Neural progenitor cell (in vitro differentiated cells): ENCODE measurements around the gene CCDC142. TPM values are rescaled to one million over a fixed set of nuclear protein-coding genes. Genes with fewer than 3 reads are reported as not detected.

Experiments
- DNase-seq: peaks from one replicate; pipeline ENCODE4 v3.0.0-alpha.2; 2016; ENCODE audit warnings: low spot score
- H2AFZ ChIP-seq: fragments of 200-600 bp; sonication (generic); replicated peaks from 2 replicates; pipeline ENCODE4 v1.6.1; 2016; ENCODE audit warnings: antibody characterized with exemption
- H3F3A ChIP-seq: fragments of 200-600 bp; sonication (generic); 2 replicates; pipeline ENCODE4 v1.6.1; 2016; ENCODE audit warnings: antibody characterized with exemption, low read depth
- H3K27ac ChIP-seq: fragments of 200-600 bp; sonication (generic); 2 replicates; pipeline ENCODE4 v1.5.1; 2016; ENCODE audit warnings: mild to moderate bottlenecking
- H3K27me3 ChIP-seq: fragments of 200-600 bp; sonication (generic); 2 replicates; pipeline ENCODE4 v1.6.1; 2016; ENCODE audit warnings: mild to moderate bottlenecking, moderate library complexity
- H3K36me3 ChIP-seq: fragments of 200-600 bp; sonication (generic); 2 replicates; pipeline ENCODE4 v1.5.1; 2016
- H3K4me1 ChIP-seq: fragments of 200-600 bp; sonication (generic); 2 replicates; pipeline ENCODE4 v1.6.1; 2016; ENCODE audit warnings: mixed run types
- H3K4me2 ChIP-seq: fragments of 200-600 bp; sonication (generic); 2 replicates; pipeline ENCODE4 v1.6.1; 2016
- H3K4me3 ChIP-seq: fragments of 200-600 bp; sonication (generic); 2 replicates; pipeline ENCODE4 v1.5.1; 2016
- H3K79me2 ChIP-seq: fragments of 200-600 bp; sonication (generic); 2 replicates; pipeline ENCODE4 v1.6.1; 2016; ENCODE audit warnings: low read depth
- H3K9ac ChIP-seq: fragments of 200-600 bp; sonication (generic); 2 replicates; pipeline ENCODE4 v1.6.1; 2016
- H3K9me3 ChIP-seq: fragments of 200-600 bp; sonication (generic); 2 replicates; pipeline ENCODE4 v1.5.1; 2016; ENCODE audit warnings: low read depth
- H4K20me1 ChIP-seq: fragments of 200-600 bp; sonication (generic); 2 replicates; pipeline ENCODE4 v1.6.1; 2016; ENCODE audit warnings: low read depth
- H3K27ac Mint-ChIP-seq: 3 replicates; pipeline ENCODE4 v1.8.0; 2021; ENCODE audit warnings: mixed read lengths
- H3K27me3 Mint-ChIP-seq: 2 replicates; pipeline ENCODE4 v1.8.0; 2022; ENCODE audit warnings: low read depth, mild to moderate bottlenecking, inconsistent platforms, moderate library complexity, mixed read lengths; ENCODE audit not compliant: insufficient read depth
- H3K36me3 Mint-ChIP-seq: 3 replicates; pipeline ENCODE4 v1.8.0; 2021; ENCODE audit warnings: mixed read lengths
- H3K4me1 Mint-ChIP-seq: 3 replicates; pipeline ENCODE4 v1.8.0; 2021; ENCODE audit warnings: mixed read lengths
- H3K4me3 Mint-ChIP-seq: 3 replicates; pipeline ENCODE4 v1.8.0; 2021; ENCODE audit warnings: mild to moderate bottlenecking, moderate library complexity, mixed read lengths
- H3K9me3 Mint-ChIP-seq: 3 replicates; pipeline ENCODE4 v1.8.0; 2020; ENCODE audit warnings: mixed read lengths
- CTCF ChIP-seq: fragments of 200-600 bp; sonication (generic); IDR thresholded peaks from 2 replicates; pipeline ENCODE4 v1.5.1; 2017; ENCODE audit warnings: antibody characterized with exemption, mild to moderate bottlenecking
- EZH2 ChIP-seq: fragments of 200-600 bp; sonication (generic); IDR thresholded peaks from 2 replicates; pipeline ENCODE4 v1.6.1; 2017; ENCODE audit warnings: antibody characterized with exemption, mild to moderate bottlenecking, moderate library complexity
- EZH2phosphoT487 ChIP-seq: fragments of 200-600 bp; sonication (generic); IDR thresholded peaks from 2 replicates; pipeline ENCODE4 v1.6.1; 2017; ENCODE audit warnings: antibody characterized with exemption
- total RNA-seq: library from RNA; depleted of rRNA; stranded (reverse); fragments of >200 nt; gene quantifications from 2 replicates; pipeline ENCODE4 v1.2.3, GENCODE V29; 2015; ENCODE audit warnings: low replicate concordance

CCDC142 gene
- total RNA-seq, 1 donor from 2014 or later: 12.0 TPM

DNA sequence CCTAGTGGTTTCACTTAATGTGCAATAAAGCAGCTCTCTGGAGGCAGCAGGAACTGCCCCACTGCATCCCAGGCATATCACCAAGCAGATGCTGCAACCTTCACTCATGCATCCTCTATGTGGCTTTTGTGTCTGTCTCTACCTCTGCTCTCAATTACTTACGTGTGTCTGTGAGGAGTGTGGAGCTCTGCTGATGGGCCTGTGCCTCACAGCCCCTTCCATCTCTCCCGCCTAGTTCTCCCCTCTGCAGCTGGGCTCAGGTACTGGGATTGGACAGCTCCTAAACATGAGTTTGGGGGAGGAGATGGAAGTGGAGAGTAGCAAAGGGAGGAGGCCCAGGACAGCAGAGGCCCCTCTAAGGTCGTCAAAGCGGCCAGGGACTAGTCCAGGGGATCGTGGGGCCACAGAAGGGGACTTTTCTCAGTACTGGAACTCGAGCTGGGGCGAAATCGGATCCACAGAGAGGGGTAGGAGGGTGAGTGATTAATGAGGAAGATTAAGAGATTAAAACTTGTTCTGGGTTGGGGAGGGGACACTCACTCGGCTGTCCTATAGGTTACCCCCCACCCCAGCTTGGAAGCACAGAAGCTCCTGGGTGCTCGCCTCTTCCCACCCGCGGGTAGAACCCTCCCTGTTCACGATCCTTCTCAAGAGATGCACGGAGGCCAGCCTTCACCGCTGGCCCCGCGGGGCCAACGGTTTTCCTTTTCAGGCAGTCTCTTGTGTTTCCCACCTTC lies 18.7 kb upstream of the CCDC142 start:
- Mint-ChIP-seq H3K36me3 (peaks cover 18% of the 10 kb centered on the region), H3K4me1 (peaks cover 46% of the 10 kb centered on the region), H3K27ac (no peak overlapping the region), H3K9me3 (peaks cover 2% of the 10 kb centered on the region), H3K4me3 (peak overlapping the region; percentile 80), H3K27me3 (peaks cover 82% of the 10 kb centered on the region)
- Histone ChIP-seq H3K36me3 (no peaks in the 10 kb centered on the region), H2AFZ (no peak overlapping the region), H4K20me1 (peaks cover 35% of the 10 kb centered on the region), H3K79me2 (peaks cover 9% of the 10 kb centered on the region), H3K9ac (no peak overlapping the region), H3K4me1 (peaks cover 37% of the 10 kb centered on the region), H3K4me3 (no peak overlapping the region), H3K4me2 (peak overlapping the region; percentile 85), H3K9me3 (no peaks in the 10 kb centered on the region), H3F3A (peaks cover 50% of the 10 kb centered on the region), H3K27ac (no peak overlapping the region), H3K27me3 (peaks cover 96% of the 10 kb centered on the region)
- DNase-seq: peak; percentile 41
- no peak for TF ChIP-seq CTCF
- no peak for TF ChIP-seq EZH2
- TF ChIP-seq EZH2phosphoT487: no peak

GRCh38 chr2:74500578-74500946 lies 17.8 kb upstream of the CCDC142 start:
- H3K4me3 ChIP-seq: no peak overlapping the region
- H3K9me3 ChIP-seq: no peaks in the 10 kb centered on the region
- H3K4me2 ChIP-seq: no peak overlapping the region
- peaks cover 44% of the 10 kb centered on the region for H3K4me1 Mint-ChIP-seq
- no peak overlapping the region for H3K27ac Mint-ChIP-seq
- H2AFZ ChIP-seq: no peak overlapping the region
- H4K20me1 ChIP-seq: peaks cover 35% of the 10 kb centered on the region
- peaks cover under 1% of the 10 kb centered on the region for H3K79me2 ChIP-seq
- DNase-seq: no peak
- no peak overlapping the region for H3K9ac ChIP-seq
- no peak for TF ChIP-seq CTCF
- no peak for TF ChIP-seq EZH2phosphoT487
- TF ChIP-seq EZH2: no peak
- peaks cover 100% of the 10 kb centered on the region for H3K27me3 ChIP-seq
- H3K4me3 Mint-ChIP-seq: no peak overlapping the region
- H3K9me3 Mint-ChIP-seq: peaks cover 2% of the 10 kb centered on the region
- peaks cover 13% of the 10 kb centered on the region for H3K36me3 Mint-ChIP-seq
- H3K36me3 ChIP-seq: no peaks in the 10 kb centered on the region
- peaks cover 50% of the 10 kb centered on the region for H3F3A ChIP-seq
- peaks cover 35% of the 10 kb centered on the region for H3K4me1 ChIP-seq
- H3K27me3 Mint-ChIP-seq: peaks cover 89% of the 10 kb centered on the region
- no peak overlapping the region for H3K27ac ChIP-seq

DNA sequence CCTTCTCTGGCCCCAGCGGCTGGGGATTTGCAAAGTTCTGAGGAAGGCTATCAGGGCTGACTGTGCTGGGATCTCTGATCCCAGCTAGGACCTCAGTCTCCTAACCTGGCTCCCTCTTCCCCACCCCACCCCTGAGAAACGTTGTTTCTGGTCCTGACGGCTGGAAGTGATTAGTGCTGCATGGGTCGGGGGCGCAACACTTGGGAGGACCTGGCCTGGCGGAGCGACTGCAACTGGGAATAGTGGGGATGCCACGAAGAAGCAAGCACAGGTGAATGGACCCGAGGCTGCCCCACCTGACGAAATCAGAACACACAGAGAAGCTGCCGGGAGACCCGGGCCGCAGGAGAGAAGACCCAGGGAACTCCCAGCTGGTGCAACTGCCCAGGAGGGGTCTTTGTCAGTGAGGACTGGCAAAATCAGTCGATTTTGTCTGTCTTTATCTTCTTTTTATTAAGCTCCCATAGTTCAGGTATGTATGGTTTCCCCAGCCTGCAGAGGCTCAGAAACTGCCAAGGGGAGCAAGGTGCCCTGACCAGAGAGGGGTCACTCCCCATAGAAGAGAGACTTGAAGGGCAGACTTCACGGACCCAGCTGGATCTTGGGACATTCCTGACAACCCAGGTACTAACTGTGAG lies 17.3 kb upstream of the CCDC142 start:
- Histone ChIP-seq H3K9me3 (no peaks in the 10 kb centered on the region), H3K79me2 (no peaks in the 10 kb centered on the region)

More for the DNA sequence above, 17.3 kb upstream of the CCDC142 start:
- H3K36me3 ChIP-seq: no peaks in the 10 kb centered on the region
- H3K27me3 ChIP-seq: peaks cover 100% of the 10 kb centered on the region
- H3K36me3 Mint-ChIP-seq: peaks cover 8% of the 10 kb centered on the region
- no peak overlapping the region for H3K27ac ChIP-seq
- peaks cover 35% of the 10 kb centered on the region for H3K4me1 ChIP-seq
- peaks cover 43% of the 10 kb centered on the region for H3K4me1 Mint-ChIP-seq
- H4K20me1 ChIP-seq: peaks cover 35% of the 10 kb centered on the region
- peaks cover 50% of the 10 kb centered on the region for H3F3A ChIP-seq
- H3K4me2 ChIP-seq: peak overlapping the region; percentile 91
- H3K9ac ChIP-seq: no peak overlapping the region
- H3K9me3 Mint-ChIP-seq: peaks cover 2% of the 10 kb centered on the region
- no peak overlapping the region for H3K27ac Mint-ChIP-seq
- peaks cover 89% of the 10 kb centered on the region for H3K27me3 Mint-ChIP-seq
- TF ChIP-seq EZH2phosphoT487 (no peak), CTCF (no peak), EZH2 (no peak)
- H2AFZ ChIP-seq: no peak overlapping the region
- H3K4me3 ChIP-seq: no peak overlapping the region
- H3K4me3 Mint-ChIP-seq: peak overlapping the region; percentile 46
- DNase-seq: no peak
